GM12878 (cell line): Measurements from ENCODE around the gene ZG16B. TPM values are rescaled to one million over a fixed set of nuclear protein-coding genes. Genes with fewer than 3 reads are reported as not detected.

ENCODE experiments used
- ATAC-seq: fragments of 200-7000 bp; cut with Tn5 transposase; 3 replicates; pipeline ENCODE4 v1.9.1; 2020; ENCODE audit warnings: mild to moderate bottlenecking, moderate library complexity
- BruUV-seq: library from RNA; stranded (reverse); fragments of 400-500 nt; replicated peaks from 2 replicates; lab custom pipeline; 2021; lab: Mats Ljungman, UMichigan
- CTCF ChIA-PET: fragments of 300-600 bp; sonication (Branson Sonifier 250); formaldehyde crosslinking; extraction: SDS; loops from one replicate; lab custom pipeline; 2021; ENCODE audit warnings: inconsistent platforms; lab: Yijun Ruan, JAX
- POLR2A ChIA-PET: fragments of 350-600 bp; formaldehyde crosslinking; extraction: SDS; loops from one replicate; lab custom pipeline; 2021; ENCODE audit warnings: inconsistent platforms; lab: Charles Lee
- RAD21 ChIA-PET: fragments of 300-600 bp; sonication (Branson Sonifier 250); formaldehyde crosslinking; loops from one replicate; lab custom pipeline; 2023; ENCODE audit warnings: antibody characterized with exemption; ENCODE audit not compliant: unreplicated experiment; lab: Charles Lee
- SMC1A ChIA-PET: fragments of 300-600 bp; sonication (Branson Sonifier 250); formaldehyde crosslinking; loops from one replicate; lab custom pipeline; 2023; ENCODE audit not compliant: unreplicated experiment, uncharacterized antibody; lab: Charles Lee
- DNase-seq: peaks from one replicate; pipeline ENCODE4 v3.0.0-alpha.2; 2011; ENCODE audit warnings: low read depth, low spot score
- FAIRE-seq: peaks from 3 replicates; lab custom pipeline; 2011; peaks lifted over from hg19 to GRCh38; lab: Jason Lieb, UNC
- H2AFZ ChIP-seq: 2 replicates; pipeline ENCODE4 v1.6.0; 2011; ENCODE audit warnings: low read depth, low read length, control low read depth; ENCODE audit not compliant: control insufficient read depth
- H3K27ac ChIP-seq: 2 replicates; pipeline ENCODE4 v1.5.1; 2011; ENCODE audit warnings: control low read depth; ENCODE audit not compliant: control insufficient read depth, insufficient read depth
- H3K27me3 ChIP-seq, 2 experiments: replicated peaks in 1 of 2; 2 replicates each; pipeline versions ENCODE4 v1.6.0 to v1.6.1; 2011; ENCODE audit warnings: low read length in 1 of 2; ENCODE audit not compliant: control insufficient read depth in 2 of 2, insufficient read depth in 2 of 2
- H3K36me3 ChIP-seq, 2 experiments: 2 replicates each; pipeline ENCODE4 v1.5.1; 2011; ENCODE audit warnings: low read length in 1 of 2; ENCODE audit not compliant: control insufficient read depth in 2 of 2, insufficient read depth in 2 of 2
- H3K4me1 ChIP-seq: 2 replicates; pipeline ENCODE4 v1.6.1; 2011; ENCODE audit warnings: mild to moderate bottlenecking, low read length, moderate library complexity, mixed read lengths; ENCODE audit not compliant: control insufficient read depth, insufficient read depth
- H3K4me2 ChIP-seq: 2 replicates; pipeline ENCODE4 v1.6.0; 2011; ENCODE audit warnings: control low read depth; ENCODE audit not compliant: control insufficient read depth, insufficient read depth
- H3K4me3 ChIP-seq: fragments of 200-600 bp; sonication (generic); 2 replicates; pipeline ENCODE4 v1.5.1; 2016
- H3K79me2 ChIP-seq: 2 replicates; pipeline ENCODE4 v1.6.0; 2011; ENCODE audit warnings: low read length; ENCODE audit not compliant: control insufficient read depth, insufficient read depth
- H3K9ac ChIP-seq: 2 replicates; pipeline ENCODE4 v1.8.0; 2011; ENCODE audit warnings: low read length, control low read depth, mixed read lengths; ENCODE audit not compliant: control insufficient read depth, insufficient read depth
- H3K9me3 ChIP-seq: replicated peaks from 3 replicates; pipeline ENCODE4 v1.5.1; 2011; ENCODE audit warnings: mild to moderate bottlenecking, low read length; ENCODE audit not compliant: control insufficient read depth, insufficient read depth
- H4K20me1 ChIP-seq: 2 replicates; pipeline ENCODE4 v1.6.0; 2011; ENCODE audit not compliant: control insufficient read depth, insufficient read depth
- CUX1 ChIP-seq: IDR thresholded peaks from 2 replicates; pipeline ENCODE4 v1.6.1; 2012; ENCODE audit warnings: improper control_type of control experiment, low read depth, low read length; ENCODE audit not compliant: insufficient replicate concordance
- EGR1 ChIP-seq, 2 experiments: IDR thresholded peaks; 1 replicate in 1 of 2; 2 replicates in 1 of 2; pipeline ENCODE4 v1.6.1; 2011 to 2012; ENCODE audit warnings: low read depth in 2 of 2, low read length in 2 of 2, borderline replicate concordance in 1 of 2, mild to moderate bottlenecking in 1 of 2, moderate library complexity in 1 of 2
- EP300 ChIP-seq, 2 experiments: fragments of 150-350 bp in 1 of 2; IDR thresholded peaks; 2 replicates each; pipeline ENCODE4 v1.6.1; 2011 to 2012; ENCODE audit warnings: low read depth in 2 of 2, low read length in 2 of 2, borderline replicate concordance in 1 of 2, improper control_type of control experiment in 1 of 2, inconsistent platforms in 1 of 2; ENCODE audit not compliant: control insufficient read depth in 1 of 2
- IKZF2 ChIP-seq, 2 experiments: fragments of 450-650 bp; IDR thresholded peaks; 2 replicates each; pipeline ENCODE4 v1.6.1; 2017; ENCODE audit warnings: mild to moderate bottlenecking in 2 of 2, moderate library complexity in 2 of 2
- IRF4 ChIP-seq: IDR thresholded peaks from 2 replicates; pipeline ENCODE4 v1.6.1; 2011; ENCODE audit warnings: low read depth, low read length
- POLR2AphosphoS5 ChIP-seq: IDR thresholded peaks from 2 replicates; pipeline ENCODE4 v1.6.1; 2011; ENCODE audit warnings: mild to moderate bottlenecking, low read length, inconsistent platforms
- SIN3A ChIP-seq: IDR thresholded peaks from 2 replicates; pipeline ENCODE4 v1.6.1; 2012; ENCODE audit warnings: low read depth, low read length, improper control_type of control experiment
- SMAD1 ChIP-seq: fragments of 450-650 bp; IDR thresholded peaks from 2 replicates; pipeline ENCODE4 v1.6.1; 2018; ENCODE audit warnings: mild to moderate bottlenecking, low read depth; ENCODE audit not compliant: partially characterized antibody
- SUPT20H ChIP-seq: IDR thresholded peaks from 2 replicates; pipeline ENCODE4 v1.6.1; 2011; ENCODE audit warnings: low read depth, mild to moderate bottlenecking, low read length, moderate library complexity, borderline replicate concordance; ENCODE audit not compliant: control insufficient read depth
- TCF12 ChIP-seq: IDR thresholded peaks from 2 replicates; pipeline ENCODE4 v1.6.1; 2011; ENCODE audit warnings: low read depth, mild to moderate bottlenecking, low read length
- TCF7 ChIP-seq: IDR thresholded peaks from 2 replicates; pipeline ENCODE4 v1.6.1; 2014; ENCODE audit warnings: antibody characterized with exemption, borderline replicate concordance
- YY1 ChIP-seq: IDR thresholded peaks from 2 replicates; pipeline ENCODE4 v1.6.1; 2011; ENCODE audit warnings: low read depth, mild to moderate bottlenecking, low read length
- WGBS: methylation state at CpG from one replicate; pipeline ENCODE4 v1.1.6; 2016; ENCODE audit warnings: low lambda C conversion rate; ENCODE audit not compliant: insufficient replicate concordance, insufficient coverage; ENCODE audit errors: missing lambda C conversion rate; 5-methylcytosine and 5-hydroxymethylcytosine counted together
- in situ Hi-C: fragments of 300-500 bp; cut with MboI; formaldehyde crosslinking; loops from 9 replicates; pipeline ENCODE4 v1.14.3; 2018; ENCODE audit warnings: mixed read lengths
- intact Hi-C: fragments of 100-400 bp; cut with micrococcal nuclease; formaldehyde crosslinking; loops from one replicate; pipeline ENCODE4 v1.14.2; 2022; ENCODE audit not compliant: unreplicated experiment
- polyA plus RNA-seq, 11 experiments: library from polyadenylated mRNA; depleted of rRNA in 4 of 11; unstranded in 6 of 11; stranded (reverse) in 5 of 11; fragments of >200 nt; fragmentation: Nextera tagmentation in 4 of 11; fragmentation: Illumina TruSeq in 1 of 11; extraction: Ambion mirVana in 4 of 11; extraction: Trizol in 1 of 11; gene quantifications; 1 replicate in 1 of 11; 2 replicates in 10 of 11; pipeline versions ENCODE4 v1.2.1 to v1.2.3, GENCODE V29; 2011 to 2016; ENCODE audit warnings: inconsistent platforms in 2 of 11, missing spikeins in 2 of 11, low read depth in 1 of 11
- total RNA-seq, 4 experiments: library from RNA; depleted of rRNA in 3 of 4; stranded (reverse); fragments of >200 nt in 3 of 4; fragmentation: Illumina TruSeq in 1 of 4; extraction: Trizol in 1 of 4; gene quantifications; 2 replicates each; pipeline versions ENCODE4 v1.2.1 to v1.2.3, GENCODE V29; 2013 to 2021
- TF ChIP-seq, protein P1 (sequence below): fragments of 450-650 bp; formaldehyde crosslinking; IDR thresholded peaks from 2 replicates; pipeline ENCODE4 v1.5.0; 2022; ENCODE audit warnings: mild to moderate bottlenecking, missing genetic modification characterization
- TF ChIP-seq, protein P2 (sequence below), 3 experiments: IDR thresholded peaks in 2 of 3; conservative IDR thresholded peaks in 1 of 3; 2 replicates each; pipeline ENCODE4 v1.5.1; 2011; ENCODE audit warnings: low read depth in 3 of 3, low read length in 3 of 3, mild to moderate bottlenecking in 3 of 3, control low read depth in 2 of 3, moderate library complexity in 2 of 3, inconsistent platforms in 1 of 3, mixed read lengths in 1 of 3; ENCODE audit not compliant: control insufficient read depth in 2 of 3, insufficient read depth in 1 of 3; ENCODE audit errors: extremely low read depth in 1 of 3

ZG16B gene
- total and polyA plus RNA-seq, 10 of the 15 experiments (the other 5 are each of a cell fraction or from before 2014, with no cell fraction given): 1.00 to 11.6 (median 5.8) TPM

GRCh38 chr16:2790631-2791030, 39.5 kb upstream of the ZG16B start:
- WGBS: 49% methylated on average over 5 of the region's 5 CpGs
- H3K27ac ChIP-seq: no peak overlapping the region
- DNase-seq (no peak), ATAC-seq (no peak), FAIRE-seq (no peak)
- intact Hi-C loops: no loop called here
- RAD21 ChIA-PET: no interaction called here
- peaks cover 0 to 9% of the 10 kb centered on the region in 2 experiments; a peak in 3 of 4 replicates for H3K27me3 ChIP-seq
- no peak overlapping the region for H2AFZ ChIP-seq
- SMC1A ChIA-PET: no interaction called here
- H3K4me1 ChIP-seq: no peaks in the 10 kb centered on the region
- H4K20me1 ChIP-seq: no peaks in the 10 kb centered on the region
- no peaks in the 10 kb centered on the region for H3K79me2 ChIP-seq
- in situ Hi-C loops: no loop called here
- H3K4me3 ChIP-seq: no peak overlapping the region
- POLR2A ChIA-PET: no interaction called here
- BruUV-seq: no TSS peak
- no peaks in the 10 kb centered on the region for H3K9me3 ChIP-seq
- CTCF ChIA-PET: no interaction called here
- no peaks in the 10 kb centered on the region for H3K36me3 ChIP-seq
- H3K4me2 ChIP-seq: no peak overlapping the region
- H3K9ac ChIP-seq: no peak overlapping the region
- TF ChIP-seq CUX1: no peak
- TF ChIP-seq YY1: no peak
- TF ChIP-seq IKZF2 (IDR thresholded peaks at IDR 0.05): no peak
- TF ChIP-seq TCF7: no peak
- no peak for TF ChIP-seq IRF4
- no peak for TF ChIP-seq SUPT20H
- TF ChIP-seq, protein P1, sequence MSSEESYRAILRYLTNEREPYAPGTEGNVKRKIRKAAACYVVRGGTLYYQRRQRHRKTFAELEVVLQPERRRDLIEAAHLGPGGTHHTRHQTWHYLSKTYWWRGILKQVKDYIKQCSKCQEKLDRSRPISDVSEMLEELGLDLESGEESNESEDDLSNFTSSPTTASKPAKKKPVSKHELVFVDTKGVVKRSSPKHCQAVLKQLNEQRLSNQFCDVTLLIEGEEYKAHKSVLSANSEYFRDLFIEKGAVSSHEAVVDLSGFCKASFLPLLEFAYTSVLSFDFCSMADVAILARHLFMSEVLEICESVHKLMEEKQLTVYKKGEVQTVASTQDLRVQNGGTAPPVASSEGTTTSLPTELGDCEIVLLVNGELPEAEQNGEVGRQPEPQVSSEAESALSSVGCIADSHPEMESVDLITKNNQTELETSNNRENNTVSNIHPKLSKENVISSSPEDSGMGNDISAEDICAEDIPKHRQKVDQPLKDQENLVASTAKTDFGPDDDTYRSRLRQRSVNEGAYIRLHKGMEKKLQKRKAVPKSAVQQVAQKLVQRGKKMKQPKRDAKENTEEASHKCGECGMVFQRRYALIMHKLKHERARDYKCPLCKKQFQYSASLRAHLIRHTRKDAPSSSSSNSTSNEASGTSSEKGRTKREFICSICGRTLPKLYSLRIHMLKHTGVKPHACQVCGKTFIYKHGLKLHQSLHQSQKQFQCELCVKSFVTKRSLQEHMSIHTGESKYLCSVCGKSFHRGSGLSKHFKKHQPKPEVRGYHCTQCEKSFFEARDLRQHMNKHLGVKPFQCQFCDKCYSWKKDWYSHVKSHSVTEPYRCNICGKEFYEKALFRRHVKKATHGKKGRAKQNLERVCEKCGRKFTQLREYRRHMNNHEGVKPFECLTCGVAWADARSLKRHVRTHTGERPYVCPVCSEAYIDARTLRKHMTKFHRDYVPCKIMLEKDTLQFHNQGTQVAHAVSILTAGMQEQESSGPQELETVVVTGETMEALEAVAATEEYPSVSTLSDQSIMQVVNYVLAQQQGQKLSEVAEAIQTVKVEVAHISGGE: no peak
- TF ChIP-seq EP300 (IDR thresholded peaks at IDR 0.05; ENCODE audit: borderline replicate concordance in 1 of 2, control insufficient read depth in 1 of 2, low read depth in 2 of 2, low read length in 2 of 2): no peak
- TF ChIP-seq SIN3A: no peak
- TF ChIP-seq SMAD1: no peak
- no peak for TF ChIP-seq EGR1 (IDR thresholded peaks at IDR 0.05; ENCODE audit: borderline replicate concordance in 1 of 2, low read depth in 2 of 2, low read length in 2 of 2)
- no peak for TF ChIP-seq POLR2AphosphoS5
- TF ChIP-seq, protein P2, sequence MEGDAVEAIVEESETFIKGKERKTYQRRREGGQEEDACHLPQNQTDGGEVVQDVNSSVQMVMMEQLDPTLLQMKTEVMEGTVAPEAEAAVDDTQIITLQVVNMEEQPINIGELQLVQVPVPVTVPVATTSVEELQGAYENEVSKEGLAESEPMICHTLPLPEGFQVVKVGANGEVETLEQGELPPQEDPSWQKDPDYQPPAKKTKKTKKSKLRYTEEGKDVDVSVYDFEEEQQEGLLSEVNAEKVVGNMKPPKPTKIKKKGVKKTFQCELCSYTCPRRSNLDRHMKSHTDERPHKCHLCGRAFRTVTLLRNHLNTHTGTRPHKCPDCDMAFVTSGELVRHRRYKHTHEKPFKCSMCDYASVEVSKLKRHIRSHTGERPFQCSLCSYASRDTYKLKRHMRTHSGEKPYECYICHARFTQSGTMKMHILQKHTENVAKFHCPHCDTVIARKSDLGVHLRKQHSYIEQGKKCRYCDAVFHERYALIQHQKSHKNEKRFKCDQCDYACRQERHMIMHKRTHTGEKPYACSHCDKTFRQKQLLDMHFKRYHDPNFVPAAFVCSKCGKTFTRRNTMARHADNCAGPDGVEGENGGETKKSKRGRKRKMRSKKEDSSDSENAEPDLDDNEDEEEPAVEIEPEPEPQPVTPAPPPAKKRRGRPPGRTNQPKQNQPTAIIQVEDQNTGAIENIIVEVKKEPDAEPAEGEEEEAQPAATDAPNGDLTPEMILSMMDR (IDR thresholded peaks at IDR 0.05 in 2 of 3, conservative IDR thresholded peaks at IDR 0.05 in 1 of 3; ENCODE audit: control insufficient read depth in 2 of 3, extremely low read depth in 1 of 3, insufficient read depth in 1 of 3, low read depth in 3 of 3, low read length in 3 of 3): no peak
- no peak for TF ChIP-seq TCF12
